Inflammatory macrophage treated with lipopolysaccharide for 1 hour (primary cell): Measurements from ENCODE around the gene PRXL2A.

Source experiments
- DNase-seq, 2 donors: peaks; one replicate each; pipeline ENCODE4 v3.0.0-alpha.2; 2020 to 2022

The PRXL2A gene

GRCh38 chr10:80447436-80448190 lies 39.3 kb downstream of the PRXL2A start:
- DNase-seq = peak in 1 of 2 donors; percentile 78

DNA sequence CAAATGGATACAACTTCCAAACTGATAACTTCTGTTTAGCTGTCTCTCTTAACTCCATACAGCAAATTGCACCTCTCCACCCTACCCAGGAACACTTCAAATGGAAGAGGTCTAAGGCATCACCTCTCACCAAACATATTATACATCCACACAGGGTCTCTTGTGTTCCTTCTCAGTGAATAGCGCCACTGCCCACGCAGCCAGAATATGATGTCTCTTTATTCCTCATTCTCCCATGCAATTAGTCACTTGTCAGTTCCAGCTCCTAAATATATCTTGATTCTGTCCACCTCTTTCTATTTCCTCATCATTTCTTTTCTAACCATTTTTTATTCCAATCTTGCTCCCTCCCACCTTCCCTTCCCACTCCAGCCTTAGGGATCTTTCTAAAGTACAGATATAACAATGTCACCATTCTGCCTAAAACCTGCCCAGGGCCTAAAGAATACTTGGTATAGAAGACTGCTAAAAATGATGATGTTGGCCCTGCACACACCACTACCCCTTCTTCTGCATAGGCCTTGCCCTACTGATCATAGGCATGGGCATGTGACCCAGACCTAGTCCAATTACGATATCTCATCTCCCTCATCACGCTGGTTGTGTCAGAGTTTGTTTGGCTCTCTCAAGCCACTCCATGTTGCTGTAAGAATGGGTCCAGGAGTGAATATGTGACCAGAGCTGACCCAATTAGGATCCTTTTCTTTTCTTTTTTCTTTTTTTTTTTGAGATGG lies 40.0 kb downstream of the PRXL2A start:
- DNase-seq = peak in 1 of 2 donors; percentile 82

- no peak for DNase-seq
Measured at GRCh38 chr10:80449520-80449919, 41.2 kb downstream of the PRXL2A start.

GRCh38 chr10:80451132-80451531 lies 42.8 kb downstream of the PRXL2A start:
- DNase-seq = peak; percentile 54 to 75

DNA sequence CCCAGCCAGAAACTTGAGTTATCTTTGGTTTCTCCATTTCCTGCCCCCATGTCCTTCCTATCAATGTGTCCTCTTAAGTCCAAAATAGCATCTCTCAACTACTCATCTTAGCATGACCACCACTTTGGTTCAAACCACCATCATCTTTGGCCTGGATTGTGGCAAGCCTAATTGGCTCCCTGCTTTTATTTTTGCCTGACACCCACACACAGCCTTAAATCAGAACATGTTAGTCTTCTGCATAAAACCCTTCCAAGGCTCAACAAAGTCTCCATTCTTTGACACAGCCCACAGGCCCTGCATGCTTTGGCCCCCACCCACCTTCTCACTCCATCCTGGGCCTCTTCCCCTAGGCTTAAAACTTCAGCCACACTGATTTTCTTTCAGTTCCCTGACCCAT lies 43.7 kb downstream of the PRXL2A start:
- no peak for DNase-seq

DNA sequence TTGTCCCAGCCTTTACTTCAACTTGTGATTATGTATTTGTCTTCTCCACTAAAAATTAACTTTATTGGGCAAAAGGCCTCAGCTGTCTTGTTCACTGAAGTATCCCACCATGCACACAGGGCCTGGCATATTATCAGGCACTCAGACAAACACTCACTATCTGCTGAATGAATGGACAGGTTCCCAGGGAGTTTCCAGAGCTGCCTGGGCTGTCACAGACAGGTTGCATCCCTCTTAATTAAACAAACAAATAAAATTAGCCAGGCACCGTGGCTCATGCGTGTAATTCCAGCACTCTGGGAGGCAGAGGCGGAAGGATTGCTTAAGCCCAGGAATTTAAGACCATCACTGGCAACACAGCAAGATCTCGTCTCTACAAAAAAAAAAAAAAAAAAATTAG lies 44.3 kb downstream of the PRXL2A start:
- DNase-seq = no peak

DNA sequence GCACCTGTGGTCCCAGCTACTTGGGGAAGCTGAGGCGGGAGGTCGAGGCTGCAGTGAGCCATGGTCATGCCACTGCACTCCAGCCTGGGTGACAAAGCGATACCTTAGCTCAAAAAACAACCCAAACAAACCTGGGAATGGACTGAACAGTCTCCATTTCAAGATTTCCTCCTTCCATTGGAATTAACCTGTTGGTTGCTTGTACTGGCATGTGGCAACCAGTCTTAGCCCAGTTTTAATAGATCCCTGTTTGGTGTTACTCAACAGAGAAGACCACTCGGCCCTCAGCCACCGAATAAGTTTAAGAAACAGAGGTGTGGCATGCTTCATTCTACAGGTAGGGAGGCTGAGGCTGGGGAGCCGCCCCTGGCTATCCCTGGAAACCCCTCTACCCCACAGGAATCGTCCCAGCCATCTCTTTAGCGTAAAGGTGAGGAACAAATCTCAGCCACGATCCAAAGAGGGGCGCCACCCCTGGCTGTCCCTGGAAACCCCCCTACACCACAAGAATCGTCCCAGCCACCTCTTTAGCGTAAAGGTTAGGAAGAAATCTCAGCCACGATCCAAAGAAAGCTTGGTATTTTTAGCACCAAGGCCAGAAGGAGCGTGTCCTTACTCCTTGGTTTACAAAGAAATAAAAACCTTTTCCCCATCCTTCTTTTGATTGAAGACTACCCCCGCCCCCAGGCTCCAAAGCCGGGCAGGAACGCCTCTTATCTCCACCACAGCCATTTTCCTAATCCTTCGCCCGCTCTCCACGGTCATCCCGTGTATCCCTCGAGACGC lies 44.9 kb downstream of the PRXL2A start:
- no peak for DNase-seq

DNA sequence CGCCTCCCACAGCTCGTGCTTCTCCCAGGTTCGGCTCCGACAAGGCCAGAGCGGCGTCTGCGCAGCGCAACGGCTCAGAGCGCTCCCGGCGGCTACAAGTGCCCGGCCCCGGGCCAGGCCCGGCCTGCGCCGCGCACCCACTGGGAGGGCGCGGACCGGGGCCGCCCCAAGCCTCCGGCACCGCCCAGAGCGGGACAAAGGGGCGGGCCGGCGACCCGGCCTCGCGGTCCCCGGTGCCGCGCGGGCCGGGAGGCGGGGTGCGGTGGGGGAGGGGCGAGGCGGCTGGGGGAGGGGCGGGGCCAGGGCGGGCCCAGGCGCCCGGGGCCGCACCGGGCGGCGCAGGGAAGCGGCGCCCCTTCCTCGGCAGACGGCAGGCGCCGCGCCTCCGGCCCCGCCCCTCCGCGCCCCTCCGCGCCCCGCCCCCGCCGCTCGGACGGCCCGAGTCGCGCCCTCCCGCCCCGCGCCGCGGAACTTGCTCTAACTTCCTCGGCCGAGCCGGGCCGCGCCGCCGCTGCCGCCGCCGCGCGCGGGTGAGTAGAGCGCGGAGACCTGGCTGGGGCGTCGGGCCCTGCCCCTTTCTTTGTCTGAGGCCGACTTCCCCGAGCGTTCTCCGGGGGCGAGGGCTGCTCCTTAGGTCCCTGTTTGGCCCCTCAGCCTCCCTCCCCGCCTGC lies 45.6 kb downstream of the PRXL2A start, which contains the start of gene TSPAN14:
TSS of gene TSPAN14 (plus strand) at position 469 of the 671 bp plus-strand sequence. CDS start 34,924 bp downstream, outside the sequence.
- peak; percentile 82 to 84 for DNase-seq

DNA sequence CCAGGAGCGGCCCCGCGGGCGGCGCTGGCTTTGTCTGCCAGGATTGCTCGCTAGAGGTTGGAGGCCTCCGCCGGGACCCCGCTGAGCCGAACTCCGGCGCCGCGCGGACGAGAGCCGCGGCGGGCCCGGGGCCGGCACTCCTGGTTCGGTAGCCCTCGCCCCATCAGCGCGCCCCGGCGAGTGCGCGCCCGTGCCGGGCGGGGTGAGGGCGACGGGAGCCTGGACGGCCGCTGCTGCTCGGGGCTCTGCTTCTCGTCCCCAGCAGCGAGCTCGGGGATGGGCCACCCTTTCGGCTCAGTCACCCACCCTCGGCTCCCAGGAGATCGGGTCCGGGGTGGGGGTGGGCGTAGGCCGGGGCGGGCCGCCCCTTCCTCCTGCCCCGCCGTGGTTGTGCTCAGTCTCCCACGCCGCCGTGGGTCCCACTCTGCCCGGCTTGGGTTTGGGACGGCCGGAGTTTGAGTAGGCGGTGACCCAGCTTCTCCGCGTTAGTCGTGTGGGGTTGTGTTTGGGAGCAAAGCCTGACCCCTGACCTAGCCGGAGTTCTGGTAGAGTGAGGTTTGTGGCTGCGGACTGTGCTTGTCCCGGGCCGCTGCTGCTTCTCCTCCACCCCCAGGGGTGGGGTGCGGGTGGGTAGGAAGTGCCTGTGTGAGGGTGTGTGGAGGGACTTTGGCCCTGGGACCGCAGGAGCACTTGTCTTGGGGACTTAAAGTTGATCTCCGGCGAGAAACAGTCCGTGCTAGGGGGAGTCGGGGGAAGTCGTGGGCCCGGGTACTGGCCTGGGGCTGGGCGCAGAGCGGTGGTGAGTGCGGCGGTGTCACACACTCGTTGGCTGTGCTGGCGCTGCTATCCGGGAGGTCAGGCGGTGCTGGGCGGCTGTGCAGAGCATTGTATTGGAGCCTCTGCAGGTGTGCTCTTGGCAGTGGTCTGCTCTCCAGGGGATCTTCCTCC lies 46.4 kb downstream of the PRXL2A start:
- DNase-seq = peak; percentile 51 to 62

DNA sequence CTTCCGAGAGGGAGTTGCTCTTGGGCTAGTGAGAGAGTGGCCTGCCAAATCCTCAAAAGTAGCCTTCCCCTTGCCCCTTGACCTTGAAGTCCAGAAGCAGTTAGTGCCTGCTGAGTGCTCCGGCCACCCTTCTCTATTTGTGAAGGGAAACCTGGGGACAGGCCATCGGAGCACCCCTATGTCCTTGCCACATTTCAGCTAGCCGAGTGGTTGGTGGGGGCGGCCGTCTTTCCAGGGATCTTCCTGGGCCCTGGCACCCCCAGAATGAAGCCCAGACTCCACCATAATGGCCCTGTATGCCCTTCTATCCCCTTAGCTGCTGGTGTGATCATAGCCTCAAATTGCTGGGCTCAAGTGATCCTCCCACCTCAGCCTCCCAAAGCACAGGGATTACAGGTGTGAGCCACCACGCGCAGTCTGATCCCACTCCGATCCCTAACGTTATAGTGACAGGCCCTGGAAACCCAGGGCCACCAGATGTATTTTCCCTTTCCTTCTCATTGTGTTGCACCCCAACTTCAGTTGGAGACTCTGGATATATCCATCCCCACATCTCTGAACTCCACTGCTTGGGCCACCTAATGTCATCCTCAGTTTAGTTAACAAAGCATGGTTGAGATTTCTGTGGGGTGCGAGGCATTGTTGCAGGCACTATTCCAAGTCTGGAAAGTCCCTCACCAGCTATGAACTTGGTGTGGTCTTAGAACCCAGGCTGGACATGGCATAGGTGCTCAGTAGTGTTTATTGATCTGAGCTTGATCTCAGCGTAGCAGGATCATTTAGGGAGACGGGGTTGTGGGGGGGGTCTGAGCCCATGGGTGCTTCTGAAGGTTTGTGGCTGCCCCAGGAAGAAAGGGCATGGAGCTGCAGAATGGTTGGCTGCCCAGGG lies 47.4 kb downstream of the PRXL2A start:
- no peak for DNase-seq

- DNase-seq = no peak
Measured at GRCh38 chr10:80457554-80458262, 49.4 kb downstream of the PRXL2A start.

- no peak for DNase-seq
Measured at GRCh38 chr10:80458263-80458625, 49.9 kb downstream of the PRXL2A start.

- DNase-seq = no peak
Measured at GRCh38 chr10:80458638-80459037, 50.3 kb downstream of the PRXL2A start.

DNA sequence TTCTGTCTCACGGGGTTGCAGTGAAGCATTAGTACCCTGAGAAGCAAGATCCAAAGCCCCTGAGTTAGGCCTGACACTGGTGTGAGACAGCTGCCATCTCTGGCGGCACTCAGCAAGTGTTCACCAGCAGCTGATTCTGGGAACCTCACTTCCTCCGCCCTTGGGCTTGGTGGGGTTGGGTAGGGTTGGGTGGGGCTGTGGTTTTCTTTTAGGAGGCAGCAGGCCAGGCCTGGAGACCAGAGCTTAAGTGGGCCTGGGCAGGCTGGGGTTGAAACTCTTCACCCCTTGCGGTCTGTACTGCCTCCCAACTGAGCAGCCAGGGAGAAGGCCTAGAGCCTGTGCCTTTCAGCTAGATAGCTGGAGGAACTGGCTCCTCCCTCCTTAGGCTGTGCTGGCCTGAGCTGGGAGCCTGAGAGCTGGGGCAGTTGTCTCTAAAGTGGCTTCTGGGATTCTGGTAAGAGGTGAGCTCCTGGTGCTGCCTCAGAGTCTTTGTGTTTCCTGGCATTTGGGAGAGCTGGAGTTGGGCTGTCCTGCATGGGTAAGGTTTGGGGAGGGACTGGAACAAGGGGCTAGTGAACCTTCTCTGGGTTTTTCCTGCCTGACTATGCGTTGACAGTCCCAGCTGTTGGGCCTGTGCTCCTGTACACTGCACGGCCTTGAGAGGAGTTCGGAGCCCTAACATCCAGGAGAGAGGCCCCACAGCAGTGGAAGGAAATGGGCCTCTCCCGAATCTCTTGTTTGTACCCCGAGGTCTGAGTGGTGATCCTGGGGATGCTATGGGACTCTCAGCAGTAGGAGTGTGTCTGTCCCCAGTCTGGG lies 50.9 kb downstream of the PRXL2A start:
- DNase-seq = peak; percentile 74 to 85

GRCh38 chr10:80460399-80461207 lies 52.3 kb downstream of the PRXL2A start:
- no peak for DNase-seq

- DNase-seq = peak in 1 of 2 donors; percentile 33
Measured at GRCh38 chr10:80461208-80462183, 53.1 kb downstream of the PRXL2A start.
